GM10847 (cell line): ENCODE data around the gene PEX14.

ENCODE experiments used
- POLR2A ChIP-seq: IDR thresholded peaks from 2 replicates; pipeline ENCODE4 v1.6.1; 2011; ENCODE audit not compliant: insufficient read length; ENCODE audit errors: extremely low read depth

The PEX14 gene

GRCh38 chr1:10578070-10578469 lies 103.3 kb downstream of the PEX14 start:
- TF ChIP-seq POLR2A = no peak

GRCh38 chr1:10583641-10584040 lies 108.9 kb downstream of the PEX14 start:
- no peak for TF ChIP-seq POLR2A

- TF ChIP-seq POLR2A = no peak
These were observed 110.5 kb downstream of the PEX14 start for GRCh38 chr1:10585242-10585641.

GRCh38 chr1:10586125-10586524 lies 111.4 kb downstream of the PEX14 start:
- TF ChIP-seq POLR2A = no peak

- no peak for TF ChIP-seq POLR2A
These were observed 113.9 kb downstream of the PEX14 start for GRCh38 chr1:10588640-10589039.

GRCh38 chr1:10589074-10589473 lies 114.3 kb downstream of the PEX14 start:
- TF ChIP-seq POLR2A = no peak

GRCh38 chr1:10591010-10591409 lies 116.3 kb downstream of the PEX14 start:
- no peak for TF ChIP-seq POLR2A

- TF ChIP-seq POLR2A = no peak
These were observed 117.6 kb downstream of the PEX14 start for GRCh38 chr1:10592373-10592772.

GRCh38 chr1:10593750-10594149 lies 119.0 kb downstream of the PEX14 start:
- TF ChIP-seq POLR2A = no peak

GRCh38 chr1:10594595-10595223 lies 120.0 kb downstream of the PEX14 start:
- no peak for TF ChIP-seq POLR2A

- TF ChIP-seq POLR2A = no peak
These were observed 122.0 kb downstream of the PEX14 start for GRCh38 chr1:10596780-10597179.

GRCh38 chr1:10597492-10598388 lies 123.0 kb downstream of the PEX14 start:
- no peak for TF ChIP-seq POLR2A

- TF ChIP-seq POLR2A = no peak
These were observed 123.6 kb downstream of the PEX14 start for GRCh38 chr1:10598389-10598702.

GRCh38 chr1:10599194-10599861 lies 124.6 kb downstream of the PEX14 start:
- TF ChIP-seq POLR2A = no peak

GRCh38 chr1:10601342-10602070 lies 126.8 kb downstream of the PEX14 start:
- no peak for TF ChIP-seq POLR2A
